MM.1S (cell line): Measurements from ENCODE around the gene CARNS1.

Experiments
- DNase-seq: peaks from one replicate; pipeline ENCODE4 v3.0.0-alpha.2; 2015
- H2AFZ ChIP-seq: fragments of 300-600 bp; sonication (generic); 2 replicates; pipeline ENCODE4 v1.6.0; 2016; ENCODE audit warnings: antibody characterized with exemption, low read length
- H3F3A ChIP-seq: fragments of 300-600 bp; sonication (generic); 2 replicates; pipeline ENCODE4 v1.6.1; 2016; ENCODE audit warnings: mild to moderate bottlenecking, antibody characterized with exemption, low read length, moderate library complexity, mixed read lengths; ENCODE audit not compliant: insufficient read depth
- H3K27ac ChIP-seq: fragments of 300-600 bp; sonication (generic); 2 replicates; pipeline ENCODE4 v1.5.1; 2016; ENCODE audit warnings: mild to moderate bottlenecking, low read length
- H3K27me3 ChIP-seq: fragments of 300-600 bp; sonication (generic); replicated peaks from 2 replicates; pipeline ENCODE4 v1.6.0; 2016; ENCODE audit warnings: low read length; ENCODE audit not compliant: insufficient read depth
- H3K36me3 ChIP-seq: fragments of 300-600 bp; sonication (generic); replicated peaks from 2 replicates; pipeline ENCODE4 v1.6.1; 2016; ENCODE audit warnings: mild to moderate bottlenecking, low read length, mixed read lengths; ENCODE audit not compliant: insufficient read depth
- H3K4me1 ChIP-seq: fragments of 300-600 bp; sonication (generic); 2 replicates; pipeline ENCODE4 v1.6.1; 2016; ENCODE audit warnings: low read length, mixed read lengths
- H3K4me2 ChIP-seq: fragments of 300-600 bp; sonication (generic); 2 replicates; pipeline ENCODE4 v1.6.0; 2016; ENCODE audit warnings: low read depth, low read length
- H3K4me3 ChIP-seq: fragments of 300-600 bp; sonication (generic); 2 replicates; pipeline ENCODE4 v1.5.1; 2016; ENCODE audit warnings: low read length, mixed read lengths
- H3K79me2 ChIP-seq: fragments of 300-600 bp; sonication (generic); 2 replicates; pipeline ENCODE4 v1.6.1; 2016; ENCODE audit warnings: mixed run types, low read length, mixed read lengths
- H3K9ac ChIP-seq: fragments of 300-600 bp; sonication (generic); 2 replicates; pipeline ENCODE4 v1.6.1; 2016; ENCODE audit warnings: low read length, mixed read lengths
- H3K9me2 ChIP-seq: fragments of 300-600 bp; sonication (generic); replicated peaks from 2 replicates; pipeline ENCODE4 v1.6.1; 2016; ENCODE audit warnings: mild to moderate bottlenecking, low read length, mixed read lengths; ENCODE audit not compliant: insufficient read depth
- H3K9me3 ChIP-seq: fragments of 300-600 bp; sonication (generic); replicated peaks from 2 replicates; pipeline ENCODE4 v1.6.1; 2016; ENCODE audit warnings: mild to moderate bottlenecking, low read length, mixed read lengths; ENCODE audit not compliant: insufficient read depth
- H4K20me1 ChIP-seq: fragments of 300-600 bp; sonication (generic); 2 replicates; pipeline ENCODE4 v1.6.1; 2016; ENCODE audit warnings: mild to moderate bottlenecking, low read length, moderate library complexity, mixed read lengths; ENCODE audit not compliant: insufficient read depth
- CTCF ChIP-seq: fragments of 300-600 bp; sonication (generic); IDR thresholded peaks from 2 replicates; pipeline ENCODE4 v1.5.1; 2016; ENCODE audit warnings: antibody characterized with exemption, low read length, mixed read lengths
- EZH2 ChIP-seq: fragments of 300-600 bp; sonication (generic); optimal IDR thresholded peaks from 2 replicates; pipeline ENCODE3; 2017; ENCODE audit warnings: low read depth, mild to moderate bottlenecking, antibody characterized with exemption, low read length, mixed read lengths
- EZH2phosphoT487 ChIP-seq: fragments of 300-600 bp; sonication (generic); IDR thresholded peaks from 2 replicates; pipeline ENCODE4 v1.6.1; 2018; ENCODE audit warnings: antibody characterized with exemption, low read length

The CARNS1 gene

DNA sequence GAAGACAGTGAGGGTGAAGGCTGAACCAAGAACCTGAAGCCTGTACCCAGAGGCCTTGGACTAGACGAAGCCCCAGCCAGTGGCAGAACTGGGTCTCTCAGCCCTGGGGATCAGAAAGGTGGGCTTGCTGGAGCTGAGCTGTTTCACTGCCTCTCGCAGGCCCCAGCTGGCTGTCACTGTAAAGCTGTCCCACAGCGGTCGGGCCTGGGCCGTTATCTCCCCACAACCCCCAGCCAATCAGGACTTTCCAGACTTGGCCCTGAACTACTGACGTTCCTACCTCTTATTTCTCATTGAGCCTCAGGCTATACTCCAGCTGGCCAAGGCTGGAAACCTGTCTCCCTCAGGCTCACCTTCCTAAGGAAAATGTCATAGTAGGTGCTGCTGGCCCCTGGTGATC, 17.9 kb upstream of the CARNS1 start:
- H3K4me3 ChIP-seq, result no peak overlapping the region
- DNase-seq, result no peak
- no peak overlapping the region for H3K4me2 ChIP-seq
- peaks cover 14% of the 10 kb centered on the region; the same call in 1 of the 2 replicates for H3K4me1 ChIP-seq
- H3K36me3 ChIP-seq, result no peaks in the 10 kb centered on the region
- no peak overlapping the region for H3K27ac ChIP-seq
- no peaks in the 10 kb centered on the region for H4K20me1 ChIP-seq
- H3K9me2 ChIP-seq, result no peaks in the 10 kb centered on the region
- H3F3A ChIP-seq, result peaks cover 9% of the 10 kb centered on the region; the same call in 1 of the 2 replicates
- H3K27me3 ChIP-seq, result no peaks in the 10 kb centered on the region
- H2AFZ ChIP-seq, result no peak overlapping the region
- TF ChIP-seq EZH2phosphoT487 (no peak), CTCF (no peak)
- no peaks in the 10 kb centered on the region for H3K9me3 ChIP-seq
- no peak overlapping the region for H3K9ac ChIP-seq
- H3K79me2 ChIP-seq, result peaks cover 78% of the 10 kb centered on the region

DNA sequence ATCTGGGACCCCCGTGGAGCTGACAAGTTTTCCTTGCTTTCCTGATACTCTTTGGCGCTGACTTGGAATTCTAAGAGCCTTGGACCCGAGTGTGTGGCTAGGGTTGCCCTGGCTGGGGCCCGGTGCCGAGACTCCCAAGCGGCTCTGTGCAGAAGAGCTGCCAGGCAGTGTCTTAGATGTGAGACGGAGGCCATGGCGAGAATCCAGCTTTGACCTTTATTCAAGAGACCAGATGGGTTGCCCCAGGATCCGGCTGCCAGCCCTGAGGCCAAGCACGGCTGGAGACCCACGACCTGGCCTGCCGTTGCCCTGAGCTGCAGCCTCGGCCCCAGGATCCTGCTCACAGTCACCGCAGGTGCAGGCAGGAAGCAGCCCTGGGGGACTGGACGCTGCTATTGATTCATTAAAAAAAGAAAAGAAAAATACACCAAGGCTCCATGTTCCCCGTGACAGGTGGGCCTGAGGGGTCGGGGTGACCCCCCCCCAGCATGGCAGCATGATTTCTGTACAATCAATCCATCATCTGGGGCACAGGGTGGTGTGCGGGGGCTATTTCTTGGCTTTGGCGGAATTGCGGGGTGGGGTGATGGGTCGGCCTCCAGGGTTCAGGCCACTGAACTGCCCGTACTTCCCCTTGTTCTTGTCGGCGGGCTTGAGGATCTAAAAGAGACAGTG, 17.4 kb upstream of the CARNS1 start:
- H3K4me2 ChIP-seq, result no peak overlapping the region
- DNase-seq, result no peak
- H4K20me1 ChIP-seq, result no peaks in the 10 kb centered on the region
- TF ChIP-seq CTCF (no peak), EZH2 (no peak), EZH2phosphoT487 (no peak)
- peaks cover 16% of the 10 kb centered on the region; the same call in 1 of the 2 replicates for H3K4me1 ChIP-seq
- H3K27ac ChIP-seq, result no peak overlapping the region
- H3K9ac ChIP-seq, result no peak overlapping the region
- no peaks in the 10 kb centered on the region for H3K9me3 ChIP-seq
- no peaks in the 10 kb centered on the region for H3K36me3 ChIP-seq
- no peak overlapping the region for H2AFZ ChIP-seq
- peaks cover 73% of the 10 kb centered on the region for H3K79me2 ChIP-seq
- no peaks in the 10 kb centered on the region for H3K27me3 ChIP-seq
- H3K4me3 ChIP-seq, result no peak overlapping the region
- H3K9me2 ChIP-seq, result no peaks in the 10 kb centered on the region
- H3F3A ChIP-seq, result peaks cover 9% of the 10 kb centered on the region; the same call in 1 of the 2 replicates

DNA sequence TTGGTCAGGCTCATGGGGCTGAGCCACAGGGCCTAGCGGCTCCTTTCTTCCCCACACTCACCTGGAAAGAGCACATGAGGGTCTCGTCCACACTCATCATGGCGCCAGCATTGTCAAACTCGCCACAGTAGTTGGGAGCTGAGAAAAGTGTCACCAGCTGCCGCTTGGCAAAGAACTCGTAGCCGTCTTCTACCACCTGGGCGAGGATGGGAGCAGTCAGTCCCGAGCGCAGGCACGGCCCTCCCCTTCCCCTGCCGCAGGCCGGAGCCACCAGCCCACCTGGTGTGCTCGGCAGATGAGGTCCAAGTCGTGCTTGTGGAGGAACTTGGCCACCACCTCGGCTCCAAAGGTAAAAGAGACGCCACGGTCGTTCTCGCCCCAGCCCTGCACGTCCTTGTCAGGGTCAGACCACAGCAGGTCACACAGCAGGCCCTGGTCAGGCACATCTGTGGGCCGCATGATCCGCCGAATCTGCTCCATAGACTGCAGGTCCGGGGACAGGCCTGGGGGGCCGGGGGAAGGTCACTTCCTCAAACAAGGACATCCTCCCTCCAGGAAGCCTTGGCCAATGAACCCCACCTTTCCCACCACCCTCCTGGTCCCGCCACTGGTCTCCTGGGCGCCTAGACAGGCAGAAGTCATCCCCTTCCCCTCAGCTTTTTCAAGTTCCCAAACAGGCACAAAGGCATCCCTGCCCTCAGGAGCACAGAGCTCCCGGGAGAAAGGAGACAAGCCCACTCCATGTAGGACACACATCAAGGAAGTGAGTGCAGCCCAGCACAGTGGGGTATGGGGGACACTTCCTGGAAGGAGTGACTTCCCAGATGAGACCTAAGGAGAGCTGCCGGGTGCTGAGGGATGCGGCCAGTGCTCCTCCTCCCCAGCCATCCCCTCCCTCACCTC, 16.6 kb upstream of the CARNS1 start:
- Histone ChIP-seq H2AFZ (no peak overlapping the region), H3K4me3 (no peak overlapping the region), H3K4me1 (peaks cover 13% of the 10 kb centered on the region; the same call in 1 of the 2 replicates), H3K27me3 (no peaks in the 10 kb centered on the region), H3F3A (peaks cover 9% of the 10 kb centered on the region; the same call in 1 of the 2 replicates), H3K36me3 (no peaks in the 10 kb centered on the region), H3K27ac (no peak overlapping the region), H3K9me3 (no peaks in the 10 kb centered on the region), H3K4me2 (no peak overlapping the region), H3K9me2 (no peaks in the 10 kb centered on the region), H4K20me1 (no peaks in the 10 kb centered on the region), H3K79me2 (peaks cover 65% of the 10 kb centered on the region), H3K9ac (no peak overlapping the region)
- no peak for DNase-seq
- TF ChIP-seq EZH2, result no peak
- no peak for TF ChIP-seq CTCF
- TF ChIP-seq EZH2phosphoT487, result no peak
